GM12872 (cell line): Measurements from ENCODE around the gene STX8.

Source experiments
- CTCF ChIP-seq: IDR thresholded peaks from 3 replicates; pipeline ENCODE4 v1.5.1; 2011; ENCODE audit warnings: low read depth, mild to moderate bottlenecking, low read length, moderate library complexity; ENCODE audit not compliant: insufficient read depth

The STX8 gene

GRCh38 chr17:9315360-9315759 is 260.3 kb downstream of the STX8 start:
- no peak for TF ChIP-seq CTCF

GRCh38 chr17:9313346-9313745 is 262.3 kb downstream of the STX8 start:
- TF ChIP-seq CTCF: no peak

GRCh38 chr17:9309216-9309615 is 266.4 kb downstream of the STX8 start:
- no peak for TF ChIP-seq CTCF

- TF ChIP-seq CTCF: no peak
Observed at GRCh38 chr17:9308069-9308468, 267.6 kb downstream of the STX8 start.

GRCh38 chr17:9307313-9307998 is 268.2 kb downstream of the STX8 start:
- no peak for TF ChIP-seq CTCF

GRCh38 chr17:9306086-9306485 is 269.5 kb downstream of the STX8 start:
- TF ChIP-seq CTCF: no peak

GRCh38 chr17:9299695-9300094 is 275.9 kb downstream of the STX8 start:
- no peak for TF ChIP-seq CTCF
